ENCODE results near the gene TCHHL1.

TCHHL1 gene

DNA sequence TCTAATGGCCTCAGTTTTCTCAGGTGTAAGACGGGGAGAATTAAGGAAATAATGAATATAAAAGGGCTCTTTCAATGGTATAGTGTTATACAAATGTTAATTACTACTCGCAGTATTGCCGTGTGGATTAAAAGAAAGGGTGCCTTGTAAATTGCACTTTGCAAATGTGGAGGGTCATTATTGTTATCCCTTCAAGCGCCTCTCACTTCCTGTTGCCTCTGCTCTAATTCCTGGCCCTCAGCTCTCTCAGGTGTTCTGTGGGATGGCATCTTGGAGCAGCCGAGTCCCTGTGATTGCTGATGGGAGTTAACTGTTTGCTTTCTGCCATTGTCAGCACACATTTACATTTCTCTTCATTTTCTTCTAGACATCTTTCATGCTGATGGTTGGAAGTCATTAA lies 45.0 kb downstream of the TCHHL1 start:
- no peak for TF ChIP-seq CTCF (conservative IDR thresholded peaks at IDR 0.05; ENCODE audit: low read depth, low read length)
- H3K79me2 ChIP-seq (ENCODE audit: insufficient read depth, low read depth) = no peaks in the 10 kb centered on the region
- no peak overlapping the region for H3K4me2 ChIP-seq

DNA sequence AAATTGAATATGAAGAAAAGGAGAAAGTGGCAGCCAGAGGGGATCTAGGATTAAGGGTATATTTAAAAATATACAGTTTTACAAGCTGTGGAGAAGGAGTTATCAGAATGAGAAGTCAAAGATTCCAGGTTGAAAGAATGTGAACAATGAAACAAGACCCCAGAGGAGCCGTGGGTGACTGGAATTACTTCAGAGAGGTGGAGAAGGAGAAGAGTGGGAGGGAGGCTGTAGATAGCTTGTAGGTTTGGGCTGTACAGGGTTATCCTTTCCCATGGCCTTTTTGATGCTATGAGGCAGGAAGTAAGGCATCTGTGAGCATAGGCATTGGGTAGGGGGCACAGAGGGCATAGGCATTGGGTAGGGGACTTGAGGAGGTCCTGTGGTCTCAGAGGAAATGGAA lies 46.8 kb downstream of the TCHHL1 start:
- no peaks in the 10 kb centered on the region for H3K36me3 ChIP-seq (ENCODE audit: insufficient read depth)
- H3K4me2 ChIP-seq = no peak overlapping the region
- no peak overlapping the region for H2AFZ ChIP-seq (ENCODE audit: low read depth)
- no peak for TF ChIP-seq CTCF (conservative IDR thresholded peaks at IDR 0.05; ENCODE audit: low read depth, low read length)
- peaks cover 48% of the 10 kb centered on the region for H3K4me1 ChIP-seq (ENCODE audit: low read depth, poor library complexity, severe bottlenecking)
- H3K4me3 ChIP-seq (IDR thresholded peaks at IDR 0.05; ENCODE audit: insufficient read depth, low read depth, low read length) = no peak overlapping the region
- no peak overlapping the region for H3K27ac ChIP-seq
- H3K27me3 ChIP-seq (ENCODE audit: insufficient read depth, low read depth) = no peaks in the 10 kb centered on the region
- no peaks in the 10 kb centered on the region for H4K20me1 ChIP-seq (ENCODE audit: insufficient read depth)
- no peak overlapping the region for H3K9ac ChIP-seq
- H3K79me2 ChIP-seq (ENCODE audit: insufficient read depth, low read depth) = no peaks in the 10 kb centered on the region; the same call in 1 of the 2 replicates

More for the DNA sequence above, 45.0 kb downstream of the TCHHL1 start:
- no peak overlapping the region for H2AFZ ChIP-seq (ENCODE audit: low read depth)
- no peaks in the 10 kb centered on the region for H4K20me1 ChIP-seq (ENCODE audit: insufficient read depth)
- no peaks in the 10 kb centered on the region for H3K27me3 ChIP-seq (ENCODE audit: insufficient read depth, low read depth)
- no peak overlapping the region for H3K27ac ChIP-seq
- no peaks in the 10 kb centered on the region for H3K36me3 ChIP-seq (ENCODE audit: insufficient read depth)
- no peak overlapping the region for H3K4me3 ChIP-seq (IDR thresholded peaks at IDR 0.05; ENCODE audit: insufficient read depth, low read depth, low read length)
- no peak overlapping the region for H3K9ac ChIP-seq
- H3K4me1 ChIP-seq (ENCODE audit: low read depth, poor library complexity, severe bottlenecking) = peaks cover 44% of the 10 kb centered on the region

DNA sequence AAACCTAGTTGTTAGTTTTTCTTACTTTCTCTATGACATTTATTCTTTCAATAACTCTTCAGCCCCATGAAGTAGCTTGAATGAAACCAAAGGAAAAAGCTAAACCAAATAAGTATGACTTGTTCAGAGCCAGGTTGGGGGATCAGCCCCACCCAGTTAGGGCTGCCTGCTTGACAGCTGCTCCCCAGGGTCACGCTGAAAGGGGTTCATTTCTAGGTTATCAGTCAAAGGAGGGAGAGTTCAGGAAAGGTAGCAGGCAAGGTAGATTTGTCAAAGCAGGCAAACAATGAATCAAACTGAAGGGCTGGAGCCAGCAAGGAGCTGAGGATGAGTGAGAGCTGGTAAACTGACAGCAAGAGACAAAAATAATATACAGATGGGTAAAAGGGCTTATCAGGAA lies 49.0 kb downstream of the TCHHL1 start:
- no peaks in the 10 kb centered on the region for H3K36me3 ChIP-seq (ENCODE audit: insufficient read depth)
- H3K27me3 ChIP-seq (ENCODE audit: insufficient read depth, low read depth) = no peaks in the 10 kb centered on the region
- peaks cover 20% of the 10 kb centered on the region for H3K79me2 ChIP-seq (ENCODE audit: insufficient read depth, low read depth)
- no peak overlapping the region for H3K4me3 ChIP-seq (IDR thresholded peaks at IDR 0.05; ENCODE audit: insufficient read depth, low read depth, low read length)
- H3K4me1 ChIP-seq (ENCODE audit: low read depth, poor library complexity, severe bottlenecking) = peaks cover 43% of the 10 kb centered on the region
- peak overlapping the region; percentile 96; the same call in 1 of the 2 replicates for H3K4me2 ChIP-seq
- H3K9ac ChIP-seq = no peak overlapping the region
- no peak overlapping the region for H2AFZ ChIP-seq (ENCODE audit: low read depth)
- TF ChIP-seq CTCF (conservative IDR thresholded peaks at IDR 0.05; ENCODE audit: low read depth, low read length) = no peak
- H3K27ac ChIP-seq = no peak overlapping the region; the same call in 1 of the 2 replicates
- no peaks in the 10 kb centered on the region for H4K20me1 ChIP-seq (ENCODE audit: insufficient read depth)

GRCh38 chr1:152039461-152039860 lies 49.4 kb downstream of the TCHHL1 start:
- H3K79me2 ChIP-seq (ENCODE audit: insufficient read depth, low read depth) = peaks cover 24% of the 10 kb centered on the region
- H4K20me1 ChIP-seq (ENCODE audit: insufficient read depth) = no peaks in the 10 kb centered on the region
- H2AFZ ChIP-seq (ENCODE audit: low read depth) = no peak overlapping the region
- H3K4me1 ChIP-seq (ENCODE audit: low read depth, poor library complexity, severe bottlenecking) = peaks cover 47% of the 10 kb centered on the region
- H3K36me3 ChIP-seq (ENCODE audit: insufficient read depth) = no peaks in the 10 kb centered on the region
- H3K4me3 ChIP-seq (IDR thresholded peaks at IDR 0.05; ENCODE audit: insufficient read depth, low read depth, low read length) = no peak overlapping the region
- no peaks in the 10 kb centered on the region for H3K27me3 ChIP-seq (ENCODE audit: insufficient read depth, low read depth)
- peak overlapping the region; percentile 96; the same call in 1 of the 2 replicates for H3K4me2 ChIP-seq
- H3K9ac ChIP-seq = no peak overlapping the region
- no peak for TF ChIP-seq CTCF (conservative IDR thresholded peaks at IDR 0.05; ENCODE audit: low read depth, low read length)
- peak overlapping the region; percentile 71; the same call in 1 of the 2 replicates for H3K27ac ChIP-seq
